Measurements from ENCODE around the gene FEZ2. TPM values are rescaled to one million over a fixed set of nuclear protein-coding genes. Genes with fewer than 3 reads are reported as not detected.

Gene FEZ2
- total and polyA plus RNA-seq, 2 experiments from 2014 or later = 28.0 to 32.9 TPM

DNA sequence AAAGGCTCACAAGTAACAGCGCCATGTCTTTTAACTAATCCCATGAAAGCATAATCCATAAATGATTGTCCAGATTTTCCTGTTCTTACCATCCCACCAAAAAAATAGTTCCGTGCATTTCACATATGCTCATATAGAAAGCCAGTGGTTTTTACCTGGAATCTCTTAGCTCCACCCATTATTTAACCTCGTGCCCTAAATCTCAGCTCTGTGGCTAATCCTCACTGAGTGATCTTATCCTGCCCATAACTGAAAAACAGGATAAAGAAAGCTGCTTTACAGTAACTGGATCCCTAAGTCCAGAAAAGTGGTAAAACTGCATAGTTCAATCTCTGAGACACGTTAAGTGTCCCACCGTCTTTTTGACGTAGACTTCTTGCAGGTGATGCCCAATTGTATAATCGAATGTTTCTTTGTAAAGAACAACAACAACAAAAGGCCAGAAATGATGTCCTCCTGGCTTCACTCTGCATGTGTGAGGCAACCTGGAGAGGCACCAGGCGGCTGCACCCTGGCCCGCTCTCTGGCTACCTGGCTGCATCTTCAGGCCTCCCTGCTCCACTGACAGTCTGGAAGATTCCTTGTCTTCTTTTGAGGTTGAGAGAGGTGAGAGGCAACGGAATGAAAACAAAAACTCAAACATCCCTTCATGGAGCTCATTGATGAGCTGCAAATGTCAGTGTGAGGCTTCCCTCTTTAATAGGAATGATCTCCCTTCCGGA, 38.6 kb downstream of the FEZ2 start:
- H3K36me3 Mint-ChIP-seq (ENCODE audit: low read depth) = peaks cover 7% of the 10 kb centered on the region; the same call in 2 of the 3 replicates
- Histone ChIP-seq H3F3A (replicated peaks; ENCODE audit: low read depth) (no peaks in the 10 kb centered on the region), H3K4me1 (ENCODE audit: insufficient read depth) (peaks cover 17% of the 10 kb centered on the region), H4K20me1 (replicated peaks; ENCODE audit: insufficient read depth) (no peaks in the 10 kb centered on the region), H3K9me2 (ENCODE audit: insufficient read depth) (no peaks in the 10 kb centered on the region), H3K4me2 (no peak overlapping the region), H3K4me3 (no peak overlapping the region), H3K79me2 (replicated peaks; ENCODE audit: insufficient read depth) (no peaks in the 10 kb centered on the region; the same call in 1 of the 2 replicates), H2AFZ (no peak overlapping the region), H3K27ac (ENCODE audit: low read depth) (no peak overlapping the region), H3K36me3 (ENCODE audit: insufficient read depth) (no peaks in the 10 kb centered on the region), H3K27me3 (ENCODE audit: insufficient read depth) (no peaks in the 10 kb centered on the region)
- no peak overlapping the region for H3K4me3 Mint-ChIP-seq
- peak; percentile 31 for DNase-seq (ENCODE audit: low spot score)
- H3K27ac Mint-ChIP-seq = no peak overlapping the region
- no peak for TF ChIP-seq ZNF331 (CRISPR knock-in tag; IDR thresholded peaks at IDR 0.05; ENCODE audit: low read depth)
- TF ChIP-seq, protein P1, sequence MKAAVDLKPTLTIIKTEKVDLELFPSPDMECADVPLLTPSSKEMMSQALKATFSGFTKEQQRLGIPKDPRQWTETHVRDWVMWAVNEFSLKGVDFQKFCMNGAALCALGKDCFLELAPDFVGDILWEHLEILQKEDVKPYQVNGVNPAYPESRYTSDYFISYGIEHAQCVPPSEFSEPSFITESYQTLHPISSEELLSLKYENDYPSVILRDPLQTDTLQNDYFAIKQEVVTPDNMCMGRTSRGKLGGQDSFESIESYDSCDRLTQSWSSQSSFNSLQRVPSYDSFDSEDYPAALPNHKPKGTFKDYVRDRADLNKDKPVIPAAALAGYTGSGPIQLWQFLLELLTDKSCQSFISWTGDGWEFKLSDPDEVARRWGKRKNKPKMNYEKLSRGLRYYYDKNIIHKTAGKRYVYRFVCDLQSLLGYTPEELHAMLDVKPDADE (IDR thresholded peaks at IDR 0.05) = no peak
- TF ChIP-seq, protein P2, sequence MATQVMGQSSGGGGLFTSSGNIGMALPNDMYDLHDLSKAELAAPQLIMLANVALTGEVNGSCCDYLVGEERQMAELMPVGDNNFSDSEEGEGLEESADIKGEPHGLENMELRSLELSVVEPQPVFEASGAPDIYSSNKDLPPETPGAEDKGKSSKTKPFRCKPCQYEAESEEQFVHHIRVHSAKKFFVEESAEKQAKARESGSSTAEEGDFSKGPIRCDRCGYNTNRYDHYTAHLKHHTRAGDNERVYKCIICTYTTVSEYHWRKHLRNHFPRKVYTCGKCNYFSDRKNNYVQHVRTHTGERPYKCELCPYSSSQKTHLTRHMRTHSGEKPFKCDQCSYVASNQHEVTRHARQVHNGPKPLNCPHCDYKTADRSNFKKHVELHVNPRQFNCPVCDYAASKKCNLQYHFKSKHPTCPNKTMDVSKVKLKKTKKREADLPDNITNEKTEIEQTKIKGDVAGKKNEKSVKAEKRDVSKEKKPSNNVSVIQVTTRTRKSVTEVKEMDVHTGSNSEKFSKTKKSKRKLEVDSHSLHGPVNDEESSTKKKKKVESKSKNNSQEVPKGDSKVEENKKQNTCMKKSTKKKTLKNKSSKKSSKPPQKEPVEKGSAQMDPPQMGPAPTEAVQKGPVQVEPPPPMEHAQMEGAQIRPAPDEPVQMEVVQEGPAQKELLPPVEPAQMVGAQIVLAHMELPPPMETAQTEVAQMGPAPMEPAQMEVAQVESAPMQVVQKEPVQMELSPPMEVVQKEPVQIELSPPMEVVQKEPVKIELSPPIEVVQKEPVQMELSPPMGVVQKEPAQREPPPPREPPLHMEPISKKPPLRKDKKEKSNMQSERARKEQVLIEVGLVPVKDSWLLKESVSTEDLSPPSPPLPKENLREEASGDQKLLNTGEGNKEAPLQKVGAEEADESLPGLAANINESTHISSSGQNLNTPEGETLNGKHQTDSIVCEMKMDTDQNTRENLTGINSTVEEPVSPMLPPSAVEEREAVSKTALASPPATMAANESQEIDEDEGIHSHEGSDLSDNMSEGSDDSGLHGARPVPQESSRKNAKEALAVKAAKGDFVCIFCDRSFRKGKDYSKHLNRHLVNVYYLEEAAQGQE (IDR thresholded peaks at IDR 0.05; ENCODE audit: unreplicated experiment) = no peak
- no peak for TF ChIP-seq ZNF114 (CRISPR knock-in tag; IDR thresholded peaks at IDR 0.05)
- TF ChIP-seq STAT1 (IDR thresholded peaks at IDR 0.05; ENCODE audit: unreplicated experiment) = no peak
- no peak for TF ChIP-seq NANOG (IDR thresholded peaks at IDR 0.05; ENCODE audit: borderline replicate concordance)
- no peak for TF ChIP-seq EZH2 (IDR thresholded peaks at IDR 0.05; ENCODE audit: low read depth, unreplicated experiment)
- TF ChIP-seq, protein P3, sequence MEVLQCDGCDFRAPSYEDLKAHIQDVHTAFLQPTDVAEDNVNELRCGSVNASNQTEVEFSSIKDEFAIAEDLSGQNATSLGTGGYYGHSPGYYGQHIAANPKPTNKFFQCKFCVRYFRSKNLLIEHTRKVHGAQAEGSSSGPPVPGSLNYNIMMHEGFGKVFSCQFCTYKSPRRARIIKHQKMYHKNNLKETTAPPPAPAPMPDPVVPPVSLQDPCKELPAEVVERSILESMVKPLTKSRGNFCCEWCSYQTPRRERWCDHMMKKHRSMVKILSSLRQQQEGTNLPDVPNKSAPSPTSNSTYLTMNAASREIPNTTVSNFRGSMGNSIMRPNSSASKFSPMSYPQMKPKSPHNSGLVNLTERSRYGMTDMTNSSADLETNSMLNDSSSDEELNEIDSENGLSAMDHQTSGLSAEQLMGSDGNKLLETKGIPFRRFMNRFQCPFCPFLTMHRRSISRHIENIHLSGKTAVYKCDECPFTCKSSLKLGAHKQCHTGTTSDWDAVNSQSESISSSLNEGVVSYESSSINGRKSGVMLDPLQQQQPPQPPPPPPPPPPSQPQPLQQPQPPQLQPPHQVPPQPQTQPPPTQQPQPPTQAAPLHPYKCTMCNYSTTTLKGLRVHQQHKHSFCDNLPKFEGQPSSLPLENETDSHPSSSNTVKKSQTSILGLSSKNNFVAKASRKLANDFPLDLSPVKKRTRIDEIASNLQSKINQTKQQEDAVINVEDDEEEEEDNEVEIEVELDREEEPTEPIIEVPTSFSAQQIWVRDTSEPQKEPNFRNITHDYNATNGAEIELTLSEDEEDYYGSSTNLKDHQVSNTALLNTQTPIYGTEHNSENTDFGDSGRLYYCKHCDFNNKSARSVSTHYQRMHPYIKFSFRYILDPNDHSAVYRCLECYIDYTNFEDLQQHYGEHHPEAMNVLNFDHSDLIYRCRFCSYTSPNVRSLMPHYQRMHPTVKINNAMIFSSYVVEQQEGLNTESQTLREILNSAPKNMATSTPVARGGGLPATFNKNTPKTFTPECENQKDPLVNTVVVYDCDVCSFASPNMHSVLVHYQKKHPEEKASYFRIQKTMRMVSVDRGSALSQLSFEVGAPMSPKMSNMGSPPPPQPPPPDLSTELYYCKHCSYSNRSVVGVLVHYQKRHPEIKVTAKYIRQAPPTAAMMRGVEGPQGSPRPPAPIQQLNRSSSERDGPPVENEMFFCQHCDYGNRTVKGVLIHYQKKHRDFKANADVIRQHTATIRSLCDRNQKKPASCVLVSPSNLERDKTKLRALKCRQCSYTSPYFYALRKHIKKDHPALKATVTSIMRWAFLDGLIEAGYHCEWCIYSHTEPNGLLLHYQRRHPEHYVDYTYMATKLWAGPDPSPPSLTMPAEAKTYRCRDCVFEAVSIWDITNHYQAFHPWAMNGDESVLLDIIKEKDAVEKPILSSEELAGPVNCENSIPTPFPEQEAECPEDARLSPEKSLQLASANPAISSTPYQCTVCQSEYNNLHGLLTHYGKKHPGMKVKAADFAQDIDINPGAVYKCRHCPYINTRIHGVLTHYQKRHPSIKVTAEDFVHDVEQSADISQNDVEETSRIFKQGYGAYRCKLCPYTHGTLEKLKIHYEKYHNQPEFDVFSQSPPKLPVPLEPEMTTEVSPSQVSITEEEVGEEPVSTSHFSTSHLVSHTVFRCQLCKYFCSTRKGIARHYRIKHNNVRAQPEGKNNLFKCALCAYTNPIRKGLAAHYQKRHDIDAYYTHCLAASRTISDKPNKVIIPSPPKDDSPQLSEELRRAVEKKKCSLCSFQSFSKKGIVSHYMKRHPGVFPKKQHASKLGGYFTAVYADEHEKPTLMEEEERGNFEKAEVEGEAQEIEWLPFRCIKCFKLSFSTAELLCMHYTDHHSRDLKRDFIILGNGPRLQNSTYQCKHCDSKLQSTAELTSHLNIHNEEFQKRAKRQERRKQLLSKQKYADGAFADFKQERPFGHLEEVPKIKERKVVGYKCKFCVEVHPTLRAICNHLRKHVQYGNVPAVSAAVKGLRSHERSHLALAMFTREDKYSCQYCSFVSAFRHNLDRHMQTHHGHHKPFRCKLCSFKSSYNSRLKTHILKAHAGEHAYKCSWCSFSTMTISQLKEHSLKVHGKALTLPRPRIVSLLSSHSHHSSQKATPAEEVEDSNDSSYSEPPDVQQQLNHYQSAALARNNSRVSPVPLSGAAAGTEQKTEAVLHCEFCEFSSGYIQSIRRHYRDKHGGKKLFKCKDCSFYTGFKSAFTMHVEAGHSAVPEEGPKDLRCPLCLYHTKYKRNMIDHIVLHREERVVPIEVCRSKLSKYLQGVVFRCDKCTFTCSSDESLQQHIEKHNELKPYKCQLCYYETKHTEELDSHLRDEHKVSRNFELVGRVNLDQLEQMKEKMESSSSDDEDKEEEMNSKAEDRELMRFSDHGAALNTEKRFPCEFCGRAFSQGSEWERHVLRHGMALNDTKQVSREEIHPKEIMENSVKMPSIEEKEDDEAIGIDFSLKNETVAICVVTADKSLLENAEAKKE (CRISPR knock-in tag; IDR thresholded peaks at IDR 0.05) = no peak
- no peak for TF ChIP-seq EZH2phosphoT487 (IDR thresholded peaks at IDR 0.05; ENCODE audit: unreplicated experiment)
- no peak for TF ChIP-seq CREB1 (CRISPR knock-in tag; IDR thresholded peaks at IDR 0.05; ENCODE audit: low read depth)
- no peak for TF ChIP-seq JUNB (IDR thresholded peaks at IDR 0.05; ENCODE audit: unreplicated experiment)
- TF ChIP-seq, protein P4, sequence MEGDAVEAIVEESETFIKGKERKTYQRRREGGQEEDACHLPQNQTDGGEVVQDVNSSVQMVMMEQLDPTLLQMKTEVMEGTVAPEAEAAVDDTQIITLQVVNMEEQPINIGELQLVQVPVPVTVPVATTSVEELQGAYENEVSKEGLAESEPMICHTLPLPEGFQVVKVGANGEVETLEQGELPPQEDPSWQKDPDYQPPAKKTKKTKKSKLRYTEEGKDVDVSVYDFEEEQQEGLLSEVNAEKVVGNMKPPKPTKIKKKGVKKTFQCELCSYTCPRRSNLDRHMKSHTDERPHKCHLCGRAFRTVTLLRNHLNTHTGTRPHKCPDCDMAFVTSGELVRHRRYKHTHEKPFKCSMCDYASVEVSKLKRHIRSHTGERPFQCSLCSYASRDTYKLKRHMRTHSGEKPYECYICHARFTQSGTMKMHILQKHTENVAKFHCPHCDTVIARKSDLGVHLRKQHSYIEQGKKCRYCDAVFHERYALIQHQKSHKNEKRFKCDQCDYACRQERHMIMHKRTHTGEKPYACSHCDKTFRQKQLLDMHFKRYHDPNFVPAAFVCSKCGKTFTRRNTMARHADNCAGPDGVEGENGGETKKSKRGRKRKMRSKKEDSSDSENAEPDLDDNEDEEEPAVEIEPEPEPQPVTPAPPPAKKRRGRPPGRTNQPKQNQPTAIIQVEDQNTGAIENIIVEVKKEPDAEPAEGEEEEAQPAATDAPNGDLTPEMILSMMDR (conservative IDR thresholded peaks at IDR 0.05; ENCODE audit: low read depth in 2 of 2) = no peak
- H3K4me1 Mint-ChIP-seq = peaks cover 40% of the 10 kb centered on the region
- no peaks in the 10 kb centered on the region for H3K9me3 Mint-ChIP-seq
- peak; percentile 87 for ATAC-seq
- peaks cover 5% of the 10 kb centered on the region for H3K27me3 Mint-ChIP-seq (ENCODE audit: insufficient read depth, low read depth, poor library complexity)

Data from GM23338 (cell line).